MCF 10A (cell line): Measurements from ENCODE around the gene MED1. TPM values are rescaled to one million over a fixed set of nuclear protein-coding genes. Genes with fewer than 3 reads are reported as not detected.
A peak's percentile ranks its signal among the peaks of the same experiment; 100 is the strongest.

ENCODE experiments used
- BruUV-seq: library from RNA; stranded (reverse); fragments of 400-500 nt; replicated peaks from 2 replicates; lab custom pipeline; 2021; lab: Mats Ljungman, UMichigan
- CTCF ChIA-PET: fragments of 300-600 bp; sonication (Branson Sonifier 250); formaldehyde crosslinking; extraction: SDS; loops from one replicate; lab custom pipeline; 2021; ENCODE audit warnings: antibody characterized with exemption, inconsistent platforms; lab: Yijun Ruan, JAX
- POLR2A ChIA-PET: fragments of 300-600, 350-650 bp; sonication (Branson Sonifier 250); formaldehyde crosslinking; extraction: SDS; loops from one replicate; lab custom pipeline; 2020; ENCODE audit warnings: antibody characterized with exemption, inconsistent platforms; lab: Yijun Ruan, JAX
- DNase-seq: peaks from one replicate; pipeline ENCODE4 v3.0.0-alpha.2; 2018; ENCODE audit not compliant: unreplicated experiment
- H3K27ac Mint-ChIP-seq: one replicate; pipeline ENCODE4 v1.8.0; 2022; ENCODE audit warnings: mild to moderate bottlenecking, low read depth, mixed read lengths; ENCODE audit not compliant: unreplicated experiment
- H3K27me3 Mint-ChIP-seq: one replicate; pipeline ENCODE4 v1.8.0; 2022; ENCODE audit warnings: mixed read lengths; ENCODE audit not compliant: insufficient read depth, unreplicated experiment
- H3K36me3 Mint-ChIP-seq: one replicate; pipeline ENCODE4 v1.8.0; 2022; ENCODE audit warnings: mild to moderate bottlenecking, moderate library complexity, mixed read lengths; ENCODE audit not compliant: insufficient read depth, unreplicated experiment
- H3K4me1 Mint-ChIP-seq: one replicate; pipeline ENCODE4 v1.8.0; 2022; ENCODE audit warnings: mixed read lengths; ENCODE audit not compliant: insufficient read depth, unreplicated experiment
- H3K4me3 Mint-ChIP-seq: one replicate; pipeline ENCODE4 v1.8.0; 2022; ENCODE audit warnings: mild to moderate bottlenecking, moderate library complexity, mixed read lengths; ENCODE audit not compliant: unreplicated experiment
- H3K9me3 Mint-ChIP-seq: one replicate; pipeline ENCODE4 v1.8.0; 2022; ENCODE audit warnings: mixed read lengths; ENCODE audit not compliant: unreplicated experiment
- intact Hi-C: fragments of 100-400 bp; cut with micrococcal nuclease; formaldehyde crosslinking; loops from 2 replicates; pipeline ENCODE4 v1.14.1; 2022
- total RNA-seq: library from RNA; stranded (reverse); gene quantifications from 2 replicates; pipeline ENCODE4 v1.2.3, GENCODE V29; 2022
- TF ChIP-seq, protein P1 (sequence below): fragments of 200-600 bp; IDR thresholded peaks from one replicate; pipeline ENCODE4 v1.8.0; 2022; ENCODE audit warnings: antibody characterized with exemption, mild to moderate bottlenecking; ENCODE audit not compliant: unreplicated experiment

Gene MED1
- total RNA-seq, 1 experiment from 2014 or later: 59.0 TPM

DNA sequence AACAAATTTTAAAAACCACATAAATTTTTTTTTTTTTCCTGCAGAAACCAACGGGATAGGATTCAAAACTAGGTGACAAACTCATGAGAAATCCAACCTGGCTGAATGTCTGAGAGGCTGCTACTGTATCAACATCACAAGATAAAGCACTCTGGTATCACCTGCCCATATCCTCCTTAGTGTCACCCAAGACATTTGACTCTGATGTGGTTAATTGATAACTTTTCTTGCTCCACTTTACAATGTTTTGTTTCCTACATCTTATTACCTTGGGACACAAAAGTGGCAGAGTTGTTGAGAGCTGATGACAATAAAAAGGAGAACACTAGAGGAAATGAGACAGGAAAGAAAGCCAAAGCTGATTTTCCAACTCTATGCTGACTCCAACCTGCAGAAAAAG lies 45.6 kb downstream of the MED1 start:
- peaks cover 46% of the 10 kb centered on the region for H3K36me3 Mint-ChIP-seq
- peaks cover 15% of the 10 kb centered on the region for H3K4me1 Mint-ChIP-seq

DNA sequence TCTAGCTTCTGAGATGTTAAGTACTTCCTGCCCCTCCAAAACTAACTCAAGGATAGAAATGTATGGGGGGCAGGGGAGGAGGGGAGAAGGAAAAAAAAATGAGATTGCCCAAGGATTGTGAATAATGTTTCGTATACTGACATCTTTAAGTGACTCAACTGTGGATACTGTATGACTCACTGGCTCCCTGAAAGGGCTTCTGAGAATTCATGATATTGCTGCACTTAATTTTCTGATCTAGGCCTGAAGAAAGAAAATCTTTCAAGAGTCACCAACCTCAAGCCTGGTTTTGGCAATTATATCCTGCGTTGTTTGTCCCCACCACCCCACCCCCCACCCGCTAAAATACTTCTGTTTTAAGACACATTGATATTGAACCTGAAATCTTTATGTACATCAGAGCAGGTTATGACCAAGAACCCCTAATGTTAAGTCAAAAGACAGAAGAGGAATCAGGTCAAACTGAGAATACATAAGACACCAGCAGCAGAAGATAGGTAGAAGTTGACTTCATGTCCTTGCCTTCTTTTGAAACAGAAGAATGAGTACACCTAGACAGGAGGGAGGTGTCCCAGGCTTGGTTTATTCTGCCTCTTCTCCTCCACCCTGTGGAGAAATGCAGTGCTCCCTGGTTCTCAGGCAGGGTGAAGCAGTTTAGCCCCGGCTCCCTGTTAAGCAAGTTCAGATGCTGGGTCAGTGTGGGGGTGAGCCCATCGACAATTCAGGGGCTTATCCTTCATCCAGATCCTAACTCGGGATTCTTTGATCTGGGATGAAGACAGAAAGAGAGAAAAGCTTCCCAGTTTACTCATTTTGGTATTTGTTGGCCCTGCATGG lies 46.3 kb downstream of the MED1 start:
- ChIA-PET CTCF (interaction anchor here (1.0 kb wide), 1 partner anchor 43 kb away, joined by 4 read pairs; no protein-coding TSS in a partner anchor), POLR2A (interaction anchor here (0.6 to 6.3 kb wide), 5 partner anchors 15 to 154 kb away, joined by 3 to 43 read pairs (median 4); partner anchors contain the start of genes CDK12 and MED1)
- intact Hi-C loops: loop anchor here (1.0 to 5.0 kb wide), 2 partner anchors 133 to 197 kb away; no protein-coding TSS in a partner anchor
- no peaks in the 10 kb centered on the region for H3K27me3 Mint-ChIP-seq
- no TSS peak for BruUV-seq
- TF ChIP-seq, protein P1, sequence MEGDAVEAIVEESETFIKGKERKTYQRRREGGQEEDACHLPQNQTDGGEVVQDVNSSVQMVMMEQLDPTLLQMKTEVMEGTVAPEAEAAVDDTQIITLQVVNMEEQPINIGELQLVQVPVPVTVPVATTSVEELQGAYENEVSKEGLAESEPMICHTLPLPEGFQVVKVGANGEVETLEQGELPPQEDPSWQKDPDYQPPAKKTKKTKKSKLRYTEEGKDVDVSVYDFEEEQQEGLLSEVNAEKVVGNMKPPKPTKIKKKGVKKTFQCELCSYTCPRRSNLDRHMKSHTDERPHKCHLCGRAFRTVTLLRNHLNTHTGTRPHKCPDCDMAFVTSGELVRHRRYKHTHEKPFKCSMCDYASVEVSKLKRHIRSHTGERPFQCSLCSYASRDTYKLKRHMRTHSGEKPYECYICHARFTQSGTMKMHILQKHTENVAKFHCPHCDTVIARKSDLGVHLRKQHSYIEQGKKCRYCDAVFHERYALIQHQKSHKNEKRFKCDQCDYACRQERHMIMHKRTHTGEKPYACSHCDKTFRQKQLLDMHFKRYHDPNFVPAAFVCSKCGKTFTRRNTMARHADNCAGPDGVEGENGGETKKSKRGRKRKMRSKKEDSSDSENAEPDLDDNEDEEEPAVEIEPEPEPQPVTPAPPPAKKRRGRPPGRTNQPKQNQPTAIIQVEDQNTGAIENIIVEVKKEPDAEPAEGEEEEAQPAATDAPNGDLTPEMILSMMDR: no peak
- peak; percentile 78 for DNase-seq
- peaks cover 39% of the 10 kb centered on the region for H3K36me3 Mint-ChIP-seq
- H3K27ac Mint-ChIP-seq: peak overlapping the region; percentile 76
- peak overlapping the region; percentile 4 for H3K4me3 Mint-ChIP-seq
- no peaks in the 10 kb centered on the region for H3K9me3 Mint-ChIP-seq
- H3K4me1 Mint-ChIP-seq: peaks cover 21% of the 10 kb centered on the region

More for the DNA sequence above, 45.6 kb downstream of the MED1 start:
- CTCF ChIA-PET: no interaction called here
- TF ChIP-seq, protein P1: no peak
- POLR2A ChIA-PET: interaction anchor here (0.7 kb wide), 2 partner anchors 11 to 155 kb away, joined by 3 to 5 read pairs; no protein-coding TSS in a partner anchor
- Mint-ChIP-seq H3K9me3 (no peaks in the 10 kb centered on the region), H3K27me3 (no peaks in the 10 kb centered on the region), H3K4me3 (no peak overlapping the region), H3K27ac (no peak overlapping the region)
- intact Hi-C loops: no loop called here
- DNase-seq: no peak
- no TSS peak for BruUV-seq

DNA sequence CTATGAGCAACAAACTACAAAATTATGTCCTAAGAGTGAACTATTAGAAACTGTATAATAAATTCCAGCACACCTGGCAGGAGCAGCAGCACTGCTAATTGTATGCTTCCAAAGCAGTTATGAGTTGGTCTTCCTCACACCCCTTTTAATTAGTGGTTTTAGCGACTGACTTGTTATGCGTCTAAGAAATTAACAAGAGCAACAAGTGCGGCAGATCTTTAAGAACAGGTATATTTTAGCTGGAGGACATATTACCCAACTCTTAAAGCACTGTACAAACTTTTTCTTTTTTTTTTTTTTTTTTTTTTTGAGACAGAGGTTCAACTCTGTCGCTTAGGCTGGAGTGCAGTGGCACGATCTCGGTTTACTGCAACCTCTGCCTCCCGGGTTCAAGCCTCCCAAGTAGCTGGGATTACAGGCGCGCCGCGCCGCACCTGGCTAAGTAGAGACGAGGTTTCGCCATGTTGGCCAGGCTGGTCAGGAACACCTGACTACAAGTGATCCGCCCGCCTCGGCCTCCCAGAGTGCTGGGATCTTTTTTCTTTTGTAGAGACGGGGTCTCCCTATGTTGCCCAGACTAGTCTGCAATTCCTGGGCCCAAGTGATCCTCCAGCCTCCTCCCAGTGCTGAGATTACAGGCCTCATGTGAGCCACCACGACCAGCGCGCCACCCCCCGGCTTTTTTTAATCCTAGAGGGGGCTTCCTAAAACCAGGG lies 48.0 kb downstream of the MED1 start:
- Mint-ChIP-seq H3K4me1 (peaks cover 26% of the 10 kb centered on the region), H3K27ac (no peak overlapping the region), H3K4me3 (no peak overlapping the region), H3K36me3 (peaks cover 22% of the 10 kb centered on the region), H3K9me3 (no peaks in the 10 kb centered on the region), H3K27me3 (no peaks in the 10 kb centered on the region)
- TF ChIP-seq, protein P1: no peak
- no peak for DNase-seq
- ChIA-PET CTCF (interaction anchor here (0.7 kb wide), 1 partner anchor 251 kb away, joined by 3 read pairs; no protein-coding TSS in a partner anchor), POLR2A (interaction anchor here (0.6 to 6.3 kb wide), 6 partner anchors 26 to 250 kb away, joined by 3 to 43 read pairs (median 21); partner anchors contain the start of genes CDK12, MED1 and RPL19)
- BruUV-seq: no TSS peak
- intact Hi-C loops: loop anchor here (5.0 kb wide), 1 partner anchor 196 kb away; no protein-coding TSS in a partner anchor
